Tibial nerve (tissue), 3 donors: Measurements from ENCODE around the gene LAMTOR4.

ENCODE experiments used
- POLR2A ChIP-seq, 2 donors: fragments of 450-650 bp; IDR thresholded peaks; one replicate each; pipeline ENCODE4 v1.6.1; 2017; ENCODE audit warnings: antibody characterized with exemption in 2 of 2, mild to moderate bottlenecking in 2 of 2, moderate library complexity in 2 of 2
- TF ChIP-seq, protein P1 (sequence below), 5 experiments: fragments of 200-600 bp in 3 of 5; fragments of 450-650 bp in 2 of 5; sonication (generic) in 3 of 5; IDR thresholded peaks; one replicate each; pipeline ENCODE4 v1.5.1; 2016 to 2019; ENCODE audit warnings: antibody characterized with exemption in 5 of 5, mild to moderate bottlenecking in 3 of 5, moderate library complexity in 2 of 5

DNA sequence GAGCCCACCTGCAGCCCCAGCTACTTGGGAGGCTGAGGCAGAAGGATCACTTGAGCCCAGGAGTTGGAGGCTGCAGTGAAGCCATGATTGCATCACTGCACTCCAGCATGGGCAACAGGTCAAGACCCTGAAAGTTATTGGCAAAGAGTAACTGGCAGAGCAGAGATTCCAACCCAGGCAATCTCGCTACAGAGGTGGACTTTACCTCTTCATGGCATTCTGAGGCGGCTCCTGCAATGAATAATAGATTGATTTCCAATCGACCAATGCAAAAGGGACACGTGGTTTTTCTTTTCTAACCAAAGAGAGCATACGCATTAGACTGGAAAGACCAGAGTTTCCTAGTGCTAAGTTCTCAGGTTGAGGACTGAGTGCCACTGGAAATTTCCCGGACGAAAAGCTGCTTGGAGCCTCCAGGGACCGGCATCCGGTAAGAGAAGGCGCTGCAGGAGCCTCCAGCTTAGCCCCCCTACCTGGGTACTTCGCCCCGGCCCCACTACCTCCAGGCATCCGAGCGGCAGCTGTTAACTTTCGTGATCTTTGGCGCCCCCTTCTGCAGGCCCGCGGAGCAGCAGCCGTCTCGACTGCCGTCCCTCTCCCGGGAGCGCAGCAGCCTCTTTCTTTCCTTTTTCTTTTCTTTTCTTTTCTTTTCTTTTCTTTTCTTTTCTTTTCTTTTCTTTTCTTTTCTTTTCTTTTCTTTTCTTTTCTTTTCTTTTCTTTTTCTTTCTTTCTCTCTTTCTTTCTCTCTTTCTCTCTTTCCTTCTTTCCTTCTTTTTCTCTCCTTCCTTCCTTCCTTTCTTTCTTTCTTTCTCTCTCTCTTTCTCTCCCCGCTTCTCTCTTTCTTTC is 17.9 kb upstream of the LAMTOR4 start:
- no peak for TF ChIP-seq POLR2A (IDR thresholded peaks at IDR 0.05)
- TF ChIP-seq, protein P1, sequence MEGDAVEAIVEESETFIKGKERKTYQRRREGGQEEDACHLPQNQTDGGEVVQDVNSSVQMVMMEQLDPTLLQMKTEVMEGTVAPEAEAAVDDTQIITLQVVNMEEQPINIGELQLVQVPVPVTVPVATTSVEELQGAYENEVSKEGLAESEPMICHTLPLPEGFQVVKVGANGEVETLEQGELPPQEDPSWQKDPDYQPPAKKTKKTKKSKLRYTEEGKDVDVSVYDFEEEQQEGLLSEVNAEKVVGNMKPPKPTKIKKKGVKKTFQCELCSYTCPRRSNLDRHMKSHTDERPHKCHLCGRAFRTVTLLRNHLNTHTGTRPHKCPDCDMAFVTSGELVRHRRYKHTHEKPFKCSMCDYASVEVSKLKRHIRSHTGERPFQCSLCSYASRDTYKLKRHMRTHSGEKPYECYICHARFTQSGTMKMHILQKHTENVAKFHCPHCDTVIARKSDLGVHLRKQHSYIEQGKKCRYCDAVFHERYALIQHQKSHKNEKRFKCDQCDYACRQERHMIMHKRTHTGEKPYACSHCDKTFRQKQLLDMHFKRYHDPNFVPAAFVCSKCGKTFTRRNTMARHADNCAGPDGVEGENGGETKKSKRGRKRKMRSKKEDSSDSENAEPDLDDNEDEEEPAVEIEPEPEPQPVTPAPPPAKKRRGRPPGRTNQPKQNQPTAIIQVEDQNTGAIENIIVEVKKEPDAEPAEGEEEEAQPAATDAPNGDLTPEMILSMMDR (IDR thresholded peaks at IDR 0.05): peak; percentile 82 to 95 (median 89)
